ENCODE results near the gene SLC26A1.

GRCh38 chr4:972651-973424 is 20.4 kb downstream of the SLC26A1 start:
- no peak for TF ChIP-seq POLR2A (IDR thresholded peaks at IDR 0.05)
- TF ChIP-seq CTCF (IDR thresholded peaks at IDR 0.05) = no peak
